Keratinocyte (primary cell): ENCODE data around the gene SYNJ2. TPM values are rescaled to one million over a fixed set of nuclear protein-coding genes. Genes with fewer than 3 reads are reported as not detected.
A peak's percentile ranks its signal among the peaks of the same experiment; 100 is the strongest.

Experiments
- DNase-seq: peaks from one replicate; pipeline ENCODE4 v3.0.0-alpha.2; 2011; ENCODE audit warnings: low read depth, missing footprints, low spot score
- FAIRE-seq: peaks from 2 replicates; lab custom pipeline; 2011; peaks lifted over from hg19 to GRCh38; lab: Jason Lieb, UNC
- H2AFZ ChIP-seq: 2 replicates; pipeline ENCODE4 v1.6.0; 2012; ENCODE audit warnings: low read length, control low read depth, inconsistent platforms; ENCODE audit not compliant: control insufficient read depth
- H3K27ac ChIP-seq: 2 replicates; pipeline ENCODE4 v1.5.1; 2011; ENCODE audit warnings: low read length; ENCODE audit not compliant: control insufficient read depth, insufficient read depth
- H3K27me3 ChIP-seq: 3 replicates; pipeline ENCODE4 v1.6.0; 2011; ENCODE audit warnings: low read length; ENCODE audit not compliant: control insufficient read depth, insufficient read depth; ENCODE audit errors: extremely low read depth
- H3K36me3 ChIP-seq, 2 experiments: 2 replicates in 1 of 2; 3 replicates in 1 of 2; pipeline ENCODE4 v1.5.1; 2011; ENCODE audit warnings: low read length in 2 of 2, mild to moderate bottlenecking in 1 of 2; ENCODE audit not compliant: control insufficient read depth in 2 of 2, insufficient read depth in 2 of 2; ENCODE audit errors: extremely low read depth in 1 of 2
- H3K4me1 ChIP-seq: 3 replicates; pipeline ENCODE4 v1.5.1; 2011; ENCODE audit warnings: low read length; ENCODE audit not compliant: control insufficient read depth, insufficient read depth; ENCODE audit errors: extremely low read depth
- H3K4me2 ChIP-seq: 3 replicates; pipeline ENCODE4 v1.6.0; 2011; ENCODE audit warnings: low read depth, low read length; ENCODE audit not compliant: control insufficient read depth, insufficient read depth; ENCODE audit errors: extremely low read depth
- H3K4me3 ChIP-seq, 3 experiments: fragments of 200-600 bp in 1 of 3; sonication (generic) in 1 of 3; 2 replicates in 2 of 3; 3 replicates in 1 of 3; pipeline ENCODE4 v1.5.1; 2011 to 2016; ENCODE audit warnings: low read length in 3 of 3, mild to moderate bottlenecking in 3 of 3, control low read depth in 2 of 3, inconsistent platforms in 1 of 3, low read depth in 1 of 3, mixed read lengths in 1 of 3, mixed run types in 1 of 3, moderate library complexity in 1 of 3; ENCODE audit not compliant: control insufficient read depth in 2 of 3, insufficient read depth in 2 of 3; ENCODE audit errors: extremely low read depth in 1 of 3
- H3K79me2 ChIP-seq: 2 replicates; pipeline ENCODE4 v1.6.0; 2012; ENCODE audit warnings: low read length; ENCODE audit not compliant: control insufficient read depth, insufficient read depth
- H3K9ac ChIP-seq: 3 replicates; pipeline ENCODE4 v1.6.0; 2011; ENCODE audit warnings: low read length; ENCODE audit not compliant: control insufficient read depth, insufficient read depth; ENCODE audit errors: extremely low read depth
- H3K9me1 ChIP-seq: 3 replicates; pipeline ENCODE4 v1.6.0; 2011; ENCODE audit warnings: low read length; ENCODE audit not compliant: control insufficient read depth, insufficient read depth; ENCODE audit errors: extremely low read depth
- H3K9me3 ChIP-seq: 2 replicates; pipeline ENCODE4 v1.5.1; 2012; ENCODE audit warnings: low read depth, low read length; ENCODE audit not compliant: control insufficient read depth
- H4K20me1 ChIP-seq: 3 replicates; pipeline ENCODE4 v1.6.0; 2011; ENCODE audit warnings: low read length; ENCODE audit not compliant: control insufficient read depth, insufficient read depth; ENCODE audit errors: extremely low read depth
- CTCF ChIP-seq, 3 experiments: IDR thresholded peaks in 1 of 3; conservative IDR thresholded peaks in 1 of 3; optimal IDR thresholded peaks in 1 of 3; 2 replicates in 2 of 3; 3 replicates in 1 of 3; pipeline versions ENCODE3 to v1.5.1; 2011; ENCODE audit warnings: low read length in 3 of 3, mild to moderate bottlenecking in 3 of 3, moderate library complexity in 2 of 3, control low read depth in 1 of 3, inconsistent platforms in 1 of 3; ENCODE audit not compliant: insufficient read depth in 2 of 3; ENCODE audit errors: extremely low read depth in 1 of 3
- EZH2 ChIP-seq: IDR thresholded peaks from one replicate; pipeline ENCODE4 v1.6.1; 2012; ENCODE audit warnings: inconsistent platforms, mild to moderate bottlenecking, low read length, moderate library complexity
- dilution Hi-C: fragments of 300-500 bp; cut with MboI; formaldehyde crosslinking; loops from one replicate; pipeline ENCODE4 v1.7.0; 2020; ENCODE audit warnings: low sequenced_read_pairs; ENCODE audit not compliant: extremely low pct_ligation_motif_present
- polyA plus RNA-seq, 5 experiments: library from polyadenylated mRNA; depleted of rRNA in 3 of 5; stranded (reverse) in 3 of 5; stranded (forward) in 1 of 5; unstranded in 1 of 5; fragments of >200 nt; gene quantifications; 1 replicate in 1 of 5; 2 replicates in 3 of 5; 3 replicates in 1 of 5; pipeline versions ENCODE4 v1.2.1 to v1.2.3, GENCODE V29; 2011 to 2012; ENCODE audit warnings: missing spikeins in 2 of 5, low read depth in 1 of 5, low replicate concordance in 1 of 5

Gene SYNJ2
- polyA plus RNA-seq, 1 donor (not counting 4 experiments of a cell fraction or from before 2014, with no cell fraction given), result 8.6 TPM

DNA sequence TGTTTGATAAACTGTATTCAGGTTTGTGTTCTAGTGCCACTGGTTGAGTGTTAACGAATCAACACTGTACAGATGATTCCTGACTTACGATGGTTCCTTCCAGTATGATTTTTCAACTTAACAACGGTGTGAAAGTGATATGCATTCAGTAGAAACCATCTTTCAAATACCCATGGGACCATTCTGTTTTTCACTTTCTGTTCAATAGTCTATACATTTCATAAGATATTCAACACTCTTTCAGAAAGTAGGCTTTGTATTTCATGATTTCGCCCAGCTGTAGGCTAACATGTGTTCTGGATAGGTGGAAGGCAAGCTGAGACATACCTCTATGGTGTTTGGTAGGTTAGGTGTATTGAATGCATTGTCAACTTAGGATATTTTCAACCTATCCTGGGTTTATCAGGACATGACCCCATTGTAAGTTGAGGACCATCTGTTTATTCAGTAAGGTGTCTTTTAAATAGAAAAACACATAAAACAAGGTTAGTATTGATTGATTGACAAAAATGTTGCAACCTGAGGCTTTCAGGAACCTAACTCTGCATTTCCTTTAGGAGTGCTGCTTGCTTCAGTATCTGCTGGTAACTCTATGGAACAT, 32.3 kb downstream of the SYNJ2 start:
- TF ChIP-seq CTCF (optimal IDR thresholded peaks at IDR 0.05 in 1 of 3, IDR thresholded peaks at IDR 0.05 in 1 of 3, conservative IDR thresholded peaks at IDR 0.05 in 1 of 3; ENCODE audit: extremely low read depth in 1 of 3, insufficient read depth in 2 of 3, low read length in 3 of 3) (no peak), EZH2 (no peak)
- no peaks in the 10 kb centered on the region for H3K4me1 ChIP-seq
- H3K9me1 ChIP-seq, result no peaks in the 10 kb centered on the region
- H3K9ac ChIP-seq, result no peak overlapping the region
- no peaks in the 10 kb centered on the region for H3K9me3 ChIP-seq
- no peaks in the 10 kb centered on the region for H4K20me1 ChIP-seq
- no peaks in the 10 kb centered on the region for H3K36me3 ChIP-seq
- no peak overlapping the region for H2AFZ ChIP-seq
- peaks cover 17% of the 10 kb centered on the region for H3K79me2 ChIP-seq
- peak; percentile 58 for FAIRE-seq
- DNase-seq, result no peak
- dilution Hi-C loops, result no loop called here
- H3K27ac ChIP-seq, result no peak overlapping the region
- no peak overlapping the region for H3K4me3 ChIP-seq
- H3K4me2 ChIP-seq, result no peak overlapping the region
- H3K27me3 ChIP-seq, result no peaks in the 10 kb centered on the region

DNA sequence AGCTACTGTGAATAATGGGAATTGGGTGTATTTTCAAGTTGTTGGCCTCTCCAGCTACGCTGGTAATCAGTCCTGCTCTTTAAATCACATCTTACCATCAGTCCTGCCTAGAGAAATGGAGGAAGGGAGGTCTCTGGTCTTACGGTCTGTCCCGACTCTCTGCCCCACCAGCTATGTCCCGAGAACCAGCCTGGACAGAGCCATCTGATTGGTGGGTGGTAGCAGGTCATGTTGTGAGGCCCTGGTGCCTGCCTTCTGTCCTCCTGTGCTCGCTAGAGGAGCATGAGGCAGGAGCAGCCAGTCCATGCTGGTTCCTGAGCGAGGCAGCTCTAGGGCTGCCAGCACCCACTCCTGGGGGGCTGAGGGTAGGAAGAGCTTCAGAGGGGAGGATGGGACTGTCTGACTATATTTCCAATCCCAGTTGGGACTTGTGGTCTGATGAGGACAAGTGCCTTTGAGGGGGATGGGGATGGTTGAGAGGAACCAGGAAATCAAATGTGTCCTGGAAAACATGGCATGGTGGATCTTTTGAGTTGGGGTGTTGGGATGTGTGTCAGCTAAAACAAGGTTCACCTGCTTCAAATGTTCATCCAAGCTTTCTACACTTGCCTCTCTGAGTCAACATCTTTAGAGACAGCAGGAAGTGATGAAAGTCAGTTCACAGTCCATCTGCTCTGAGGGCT, 33.0 kb downstream of the SYNJ2 start:
- peaks cover 16% of the 10 kb centered on the region for H3K79me2 ChIP-seq

More for the DNA sequence above, 33.0 kb downstream of the SYNJ2 start:
- Histone ChIP-seq H3K9ac (no peak overlapping the region), H3K9me3 (no peaks in the 10 kb centered on the region), H3K36me3 (no peaks in the 10 kb centered on the region), H3K27ac (no peak overlapping the region), H3K27me3 (no peaks in the 10 kb centered on the region), H3K4me1 (no peaks in the 10 kb centered on the region), H3K4me3 (no peak overlapping the region), H3K4me2 (no peak overlapping the region), H2AFZ (no peak overlapping the region), H3K9me1 (no peaks in the 10 kb centered on the region), H4K20me1 (no peaks in the 10 kb centered on the region)
- TF ChIP-seq CTCF (optimal IDR thresholded peaks at IDR 0.05 in 1 of 3, IDR thresholded peaks at IDR 0.05 in 1 of 3, conservative IDR thresholded peaks at IDR 0.05 in 1 of 3; ENCODE audit: extremely low read depth in 1 of 3, insufficient read depth in 2 of 3, low read length in 3 of 3), result no peak
- TF ChIP-seq EZH2, result no peak
- no peak for DNase-seq
- no peak for FAIRE-seq
- dilution Hi-C loops, result no loop called here
